Breast epithelium (tissue), 4 donors: Measurements from ENCODE around the gene ARL4D. TPM values are rescaled to one million over a fixed set of nuclear protein-coding genes. Genes with fewer than 3 reads are reported as not detected.

Experiments used
- DNase-seq, 2 donors: peaks; one replicate each; pipeline ENCODE4 v3.0.0-alpha.2; 2019; ENCODE audit warnings: low spot score in 2 of 2
- H3K27ac ChIP-seq, 2 donors: fragments of 200-600 bp; sonication (generic) in 1 of 2; one replicate each; pipeline ENCODE4 v1.5.1; 2016 to 2019; ENCODE audit warnings: mild to moderate bottlenecking in 1 of 2
- H3K27me3 ChIP-seq, 2 donors: fragments of 200-600 bp; sonication (generic) in 1 of 2; one replicate each; pipeline versions ENCODE4 v1.5.1 to v1.6.0; 2017 to 2019; ENCODE audit warnings: control low read depth in 1 of 2, mild to moderate bottlenecking in 1 of 2
- H3K36me3 ChIP-seq: fragments of 200-600 bp; one replicate; pipeline ENCODE4 v1.5.1; 2019
- H3K4me1 ChIP-seq, 2 donors: fragments of 200-600 bp; sonication (generic); one replicate each; pipeline ENCODE4 v1.5.1; 2016 to 2019; ENCODE audit warnings: control low read depth in 1 of 2
- H3K4me3 ChIP-seq, 3 donors: fragments of 200-600 bp; sonication (generic); 1 replicate in 2 of 3; 2 replicates in 1 of 3; pipeline ENCODE4 v1.5.1; 2016 to 2019; ENCODE audit warnings: mild to moderate bottlenecking in 3 of 3, moderate library complexity in 2 of 3
- H3K9me3 ChIP-seq, 2 donors: fragments of 200-600 bp; sonication (generic) in 1 of 2; one replicate each; pipeline ENCODE4 v1.5.1; 2016 to 2019; ENCODE audit warnings: control low read depth in 1 of 2
- CTCF ChIP-seq, 3 donors: fragments of 450-650 bp; IDR thresholded peaks; one replicate each; pipeline ENCODE4 v1.5.1; 2016 to 2017; ENCODE audit warnings: antibody characterized with exemption in 3 of 3, mild to moderate bottlenecking in 3 of 3, moderate library complexity in 3 of 3
- POLR2A ChIP-seq: fragments of 450-650 bp; IDR thresholded peaks from one replicate; pipeline ENCODE4 v1.6.1; 2016; ENCODE audit warnings: antibody characterized with exemption, mild to moderate bottlenecking, moderate library complexity
- POLR2AphosphoS5 ChIP-seq, 3 donors: sonication (generic); formaldehyde crosslinking; IDR thresholded peaks; one replicate each; pipeline ENCODE4 v1.6.1; 2017; ENCODE audit warnings: antibody characterized with exemption in 3 of 3
- intact Hi-C: fragments of 100-400 bp; cut with DNase I; formaldehyde crosslinking; loops from one replicate; pipeline ENCODE4 v1.15.1; 2023; ENCODE audit warnings: low total_unique reads
- total RNA-seq, 3 donors: library from RNA; depleted of rRNA; stranded (reverse); fragments of >200 nt; gene quantifications; one replicate each; pipeline ENCODE4 v1.1.0, GENCODE V29; 2016

The ARL4D gene
- total RNA-seq, 3 donors from 2014 or later: 6.1 to 15.4 (median 7.2) TPM

DNA sequence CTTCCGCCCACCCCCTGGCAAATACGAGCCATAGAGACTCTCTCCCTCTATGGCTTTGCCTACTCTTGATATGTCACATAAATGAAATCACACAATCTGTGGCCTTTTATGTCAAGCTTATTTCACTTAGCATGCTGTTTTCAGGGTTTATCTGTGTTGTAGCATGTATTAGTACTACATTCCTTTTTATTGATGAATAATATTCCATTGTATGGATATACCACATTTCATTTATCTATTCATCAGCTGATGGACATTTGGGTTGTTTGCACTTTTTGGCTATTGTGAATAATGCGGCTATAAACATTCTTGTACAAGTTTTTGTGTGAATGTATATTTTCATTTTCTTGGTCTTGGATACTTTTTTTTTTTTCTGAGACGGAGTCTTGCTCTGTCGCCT is 48.0 kb downstream of the ARL4D start:
- Histone ChIP-seq H3K9me3 (no peaks in the 10 kb centered on the region), H3K4me3 (no peak overlapping the region), H3K36me3 (no peaks in the 10 kb centered on the region), H3K27me3 (no peaks in the 10 kb centered on the region), H3K27ac (no peak overlapping the region), H3K4me1 (no peaks in the 10 kb centered on the region)
- intact Hi-C loops: no loop called here
- TF ChIP-seq CTCF (IDR thresholded peaks at IDR 0.05) (no peak), POLR2AphosphoS5 (IDR thresholded peaks at IDR 0.05) (no peak), POLR2A (no peak)
- DNase-seq: no peak

GRCh38 chr17:43448720-43449469 is 50.1 kb downstream of the ARL4D start:
- Histone ChIP-seq H3K4me1 (no peaks in the 10 kb centered on the region), H3K27me3 (no peaks in the 10 kb centered on the region), H3K27ac (peak overlapping the region; percentile 40 to 71), H3K36me3 (no peaks in the 10 kb centered on the region), H3K9me3 (no peaks in the 10 kb centered on the region), H3K4me3 (no peak overlapping the region)
- TF ChIP-seq POLR2AphosphoS5 (IDR thresholded peaks at IDR 0.05): no peak
- no peak for DNase-seq
- intact Hi-C loops: loop anchor here (1.0 kb wide), 1 partner anchor 33 kb away; no protein-coding TSS in a partner anchor

DNA sequence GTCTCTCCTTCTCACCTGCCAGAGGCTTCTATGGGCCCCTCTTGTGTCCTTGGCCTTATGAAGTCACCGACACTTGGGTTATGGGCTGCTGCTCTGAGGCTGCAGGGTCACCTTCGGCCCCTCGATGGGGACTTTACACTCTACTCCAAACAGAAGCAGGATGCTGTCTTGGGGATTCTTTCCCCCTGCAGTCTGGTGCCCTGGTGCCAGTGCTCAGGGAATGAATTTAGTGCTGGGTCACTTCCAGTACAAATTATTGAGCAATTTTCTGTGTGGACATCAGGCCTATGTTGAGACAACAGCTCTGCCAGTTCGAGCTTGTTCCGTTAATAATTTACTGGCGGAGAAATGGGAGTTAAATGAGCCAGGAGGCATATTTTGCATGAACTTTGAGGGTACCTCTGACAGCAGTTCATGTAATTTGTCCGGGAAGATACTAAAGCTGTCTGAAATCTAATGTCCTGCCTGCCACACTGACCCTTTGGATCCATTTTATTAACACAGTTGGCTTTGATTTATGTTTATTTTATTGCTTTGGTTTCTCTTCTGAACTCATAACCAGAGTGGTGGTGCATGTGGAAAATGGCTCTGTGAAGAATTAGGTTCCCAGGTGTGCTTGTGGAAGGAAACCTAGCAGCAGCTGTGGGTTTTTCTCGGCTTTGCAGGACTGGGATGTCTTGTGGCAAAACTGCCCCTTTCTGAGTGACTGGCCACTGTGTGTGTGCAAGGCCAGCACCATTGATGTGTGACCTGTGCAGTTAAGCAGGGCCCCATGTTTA is 50.9 kb downstream of the ARL4D start:
- Histone ChIP-seq H3K9me3 (no peaks in the 10 kb centered on the region), H3K36me3 (no peaks in the 10 kb centered on the region), H3K4me1 (no peaks in the 10 kb centered on the region), H3K27me3 (no peaks in the 10 kb centered on the region), H3K4me3 (no peak overlapping the region), H3K27ac (peak overlapping the region; percentile 40 to 71)
- no peak for DNase-seq
- intact Hi-C loops: no loop called here
- no peak for TF ChIP-seq CTCF (IDR thresholded peaks at IDR 0.05)
- TF ChIP-seq POLR2A: no peak
- no peak for TF ChIP-seq POLR2AphosphoS5 (IDR thresholded peaks at IDR 0.05)

Other genes with a start within 250 kb of the ARL4D start
- gene NBR1, start 227.8 kb upstream of the ARL4D start, total RNA-seq: 100 to 1,000 TPM in 1 of 3 donors, 10 to 100 TPM in 2; 90.1 to 131 (median 92.1) TPM
- 1 to 10 TPM; 5.9 to 9.1 (median 7.9) TPM for gene TMEM106A, start 187.1 kb upstream of the ARL4D start, total RNA-seq
- not detected for gene CCDC200, start 170.4 kb upstream of the ARL4D start, total RNA-seq
- not detected for gene RNU2-1, start 165.0 kb upstream of the ARL4D start, total RNA-seq
- gene DHX8, start 85.0 kb downstream of the ARL4D start, total RNA-seq: 10 to 100 TPM; 32.5 to 44.1 (median 42.0) TPM
- 1 to 10 TPM in 2 of 3 donors, not detected in 1; 2.0 to 2.9 TPM for gene ETV4, start 147.3 kb downstream of the ARL4D start, total RNA-seq